ENCODE results near the gene RNU7-1.

The RNU7-1 gene

DNA sequence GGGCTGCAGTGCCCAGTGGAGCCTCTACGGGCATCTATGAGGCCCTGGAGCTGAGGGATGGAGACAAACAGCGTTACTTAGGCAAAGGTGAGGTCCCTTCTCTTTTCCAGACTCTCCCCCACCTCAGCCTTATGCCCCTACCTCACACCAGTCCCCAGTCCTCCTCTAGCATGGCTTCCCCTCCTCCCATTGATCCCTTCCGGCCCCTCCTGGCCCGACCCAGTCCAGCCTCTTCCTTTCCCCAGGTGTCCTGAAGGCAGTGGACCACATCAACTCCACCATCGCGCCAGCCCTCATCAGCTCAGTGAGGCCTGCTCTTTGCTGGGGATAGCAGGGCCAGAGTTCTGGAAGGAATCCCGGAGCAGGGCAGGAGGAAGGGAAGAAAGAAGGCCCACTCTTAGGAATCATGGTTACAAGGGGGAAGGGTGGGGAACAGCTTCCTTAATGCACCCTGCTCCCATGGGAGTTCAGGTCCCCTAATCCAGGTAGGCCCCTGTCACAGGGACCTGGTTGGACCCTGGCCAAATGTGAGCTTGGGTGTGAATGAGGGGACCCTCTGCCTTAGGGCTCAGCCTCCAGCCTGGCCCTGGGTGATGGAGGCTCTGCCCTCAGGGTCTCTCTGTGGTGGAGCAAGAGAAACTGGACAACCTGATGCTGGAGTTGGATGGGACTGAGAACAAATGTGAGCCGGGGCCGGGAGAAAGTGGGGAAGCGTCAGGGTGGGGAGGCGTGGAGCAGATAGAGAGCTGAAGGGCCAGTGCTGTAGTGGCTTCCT is 27.0 kb upstream of the RNU7-1 start:
- no peak overlapping the region for H2BK5ac ChIP-seq (ENCODE audit: low read length)

DNA sequence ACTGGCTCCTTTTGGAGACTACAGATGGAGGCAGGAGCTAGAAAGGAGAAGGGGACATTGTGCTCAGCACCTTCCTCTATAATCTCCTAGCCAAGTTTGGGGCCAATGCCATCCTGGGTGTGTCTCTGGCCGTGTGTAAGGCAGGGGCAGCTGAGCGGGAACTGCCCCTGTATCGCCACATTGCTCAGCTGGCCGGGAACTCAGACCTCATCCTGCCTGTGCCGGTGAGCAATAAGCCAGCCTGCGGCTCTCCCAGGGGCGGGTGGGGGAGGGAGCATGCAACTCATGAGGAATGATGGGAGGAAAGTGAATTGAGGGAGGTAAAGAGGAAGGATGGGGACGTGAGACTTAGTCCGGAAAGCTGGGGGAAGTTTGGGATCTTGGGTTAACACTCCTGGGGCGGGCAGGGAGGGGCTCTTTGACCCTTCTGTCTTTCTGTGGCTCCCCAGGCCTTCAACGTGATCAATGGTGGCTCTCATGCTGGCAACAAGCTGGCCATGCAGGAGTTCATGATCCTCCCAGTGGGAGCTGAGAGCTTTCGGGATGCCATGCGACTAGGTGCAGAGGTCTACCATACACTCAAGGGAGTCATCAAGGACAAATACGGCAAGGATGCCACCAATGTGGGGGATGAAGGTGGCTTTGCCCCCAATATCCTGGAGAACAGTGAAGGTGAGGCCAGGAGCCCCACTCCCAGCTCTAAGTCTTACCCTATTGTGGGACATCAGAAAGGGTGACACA is 26.0 kb upstream of the RNU7-1 start:
- H2BK5ac ChIP-seq (ENCODE audit: low read length) = no peak overlapping the region
- H3K36me3 ChIP-seq (ENCODE audit: control insufficient read depth, insufficient read depth, low read length) = peaks cover 2% of the 10 kb centered on the region
- H2BK15ac ChIP-seq (replicated peaks; ENCODE audit: low read depth) = no peak overlapping the region
- H3K79me1 ChIP-seq (ENCODE audit: low read length) = peaks cover 3% of the 10 kb centered on the region
- H3K4me3 ChIP-seq (ENCODE audit: low read length) = no peak overlapping the region
- peak overlapping the region; percentile 9 for H3K56ac ChIP-seq (ENCODE audit: low read length)
- H4K5ac ChIP-seq (ENCODE audit: low read length) = no peak overlapping the region
- no peak overlapping the region for H2AK5ac ChIP-seq (ENCODE audit: low read length)
- no CpG with 5 or more reads among the region's 14 CpGs for WGBS (ENCODE audit: extremely low coverage, insufficient coverage, low lambda C conversion rate)
- no peaks in the 10 kb centered on the region for H3K27me3 ChIP-seq (ENCODE audit: insufficient read depth, low read length, poor library complexity)
- no peak overlapping the region for H3K9ac ChIP-seq (ENCODE audit: low read length)
- no peak overlapping the region for H3K18ac ChIP-seq (ENCODE audit: low read length)
- H3K4ac ChIP-seq (ENCODE audit: low read depth, low read length) = no peak overlapping the region
- no peak overlapping the region for H4K8ac ChIP-seq (ENCODE audit: low read depth, low read length)
- H3K4me1 ChIP-seq (ENCODE audit: control insufficient read depth, low read depth, low read length) = peaks cover 5% of the 10 kb centered on the region
- H3K23ac ChIP-seq (ENCODE audit: low read length) = no peak overlapping the region
- H2BK120ac ChIP-seq (ENCODE audit: low read depth, low read length) = no peak overlapping the region
- H3K79me2 ChIP-seq (ENCODE audit: control insufficient read depth, insufficient read depth, low read length) = no peaks in the 10 kb centered on the region
- no peak overlapping the region for H3K27ac ChIP-seq (ENCODE audit: low read depth, low read length)
- no peak overlapping the region for H3K4me2 ChIP-seq (ENCODE audit: low read length)
- DNase-seq = peak; percentile 72

More for the DNA sequence above, 27.0 kb upstream of the RNU7-1 start:
- no CpG with 5 or more reads among the region's 11 CpGs for WGBS (ENCODE audit: extremely low coverage, insufficient coverage, low lambda C conversion rate)
- H3K27me3 ChIP-seq (ENCODE audit: insufficient read depth, low read length, poor library complexity) = no peaks in the 10 kb centered on the region
- H3K27ac ChIP-seq (ENCODE audit: low read depth, low read length) = no peak overlapping the region
- no peaks in the 10 kb centered on the region for H3K79me2 ChIP-seq (ENCODE audit: control insufficient read depth, insufficient read depth, low read length)
- H4K8ac ChIP-seq (ENCODE audit: low read depth, low read length) = no peak overlapping the region
- no peak overlapping the region for H2AK5ac ChIP-seq (ENCODE audit: low read length)
- peaks cover 3% of the 10 kb centered on the region for H3K79me1 ChIP-seq (ENCODE audit: low read length)
- no peak overlapping the region for H4K5ac ChIP-seq (ENCODE audit: low read length)
- H3K36me3 ChIP-seq (ENCODE audit: control insufficient read depth, insufficient read depth, low read length) = peaks cover 2% of the 10 kb centered on the region
- H2BK15ac ChIP-seq (replicated peaks; ENCODE audit: low read depth) = no peak overlapping the region
- no peak overlapping the region for H3K4me2 ChIP-seq (ENCODE audit: low read length)
- peak overlapping the region; percentile 80 for H3K56ac ChIP-seq (ENCODE audit: low read length)
- DNase-seq = no peak
- no peak overlapping the region for H2BK120ac ChIP-seq (ENCODE audit: low read depth, low read length)
- no peak overlapping the region for H3K23ac ChIP-seq (ENCODE audit: low read length)
- H3K9ac ChIP-seq (ENCODE audit: low read length) = peak overlapping the region; percentile 17
- peaks cover 5% of the 10 kb centered on the region for H3K4me1 ChIP-seq (ENCODE audit: control insufficient read depth, low read depth, low read length)
- H3K4me3 ChIP-seq (ENCODE audit: low read length) = no peak overlapping the region
- no peak overlapping the region for H3K18ac ChIP-seq (ENCODE audit: low read length)
- no peak overlapping the region for H3K4ac ChIP-seq (ENCODE audit: low read depth, low read length)

DNA sequence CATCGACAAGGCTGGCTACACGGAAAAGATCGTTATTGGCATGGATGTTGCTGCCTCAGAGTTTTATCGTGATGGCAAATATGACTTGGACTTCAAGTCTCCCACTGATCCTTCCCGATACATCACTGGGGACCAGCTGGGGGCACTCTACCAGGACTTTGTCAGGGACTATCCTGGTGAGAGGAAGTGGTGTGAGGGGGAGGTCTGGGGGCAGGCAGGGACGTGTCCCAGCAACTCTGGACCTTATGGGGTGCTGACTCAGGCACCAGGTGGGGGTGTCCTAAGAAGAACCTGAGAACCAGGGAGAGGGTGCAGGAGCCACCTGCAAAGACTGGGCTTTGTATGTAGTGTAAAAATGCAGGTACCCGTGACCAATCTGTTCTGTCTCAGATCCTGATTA is 24.0 kb upstream of the RNU7-1 start:
- Histone ChIP-seq H3K79me1 (ENCODE audit: low read length) (peaks cover 3% of the 10 kb centered on the region), H3K79me2 (ENCODE audit: control insufficient read depth, insufficient read depth, low read length) (no peaks in the 10 kb centered on the region), H3K4me3 (ENCODE audit: low read length) (no peak overlapping the region), H3K9ac (ENCODE audit: low read length) (no peak overlapping the region), H3K27ac (ENCODE audit: low read depth, low read length) (no peak overlapping the region), H4K8ac (ENCODE audit: low read depth, low read length) (no peak overlapping the region), H2BK120ac (ENCODE audit: low read depth, low read length) (no peak overlapping the region), H3K4me1 (ENCODE audit: control insufficient read depth, low read depth, low read length) (peaks cover 6% of the 10 kb centered on the region), H3K23ac (ENCODE audit: low read length) (no peak overlapping the region), H3K18ac (ENCODE audit: low read length) (no peak overlapping the region), H3K4me2 (ENCODE audit: low read length) (no peak overlapping the region), H3K27me3 (ENCODE audit: insufficient read depth, low read length, poor library complexity) (no peaks in the 10 kb centered on the region), H2BK5ac (ENCODE audit: low read length) (no peak overlapping the region), H3K56ac (ENCODE audit: low read length) (no peak overlapping the region), H2AK5ac (ENCODE audit: low read length) (no peak overlapping the region), H3K36me3 (ENCODE audit: control insufficient read depth, insufficient read depth, low read length) (peaks cover 2% of the 10 kb centered on the region), H4K5ac (ENCODE audit: low read length) (no peak overlapping the region), H3K4ac (ENCODE audit: low read depth, low read length) (no peak overlapping the region), H2BK15ac (replicated peaks; ENCODE audit: low read depth) (no peak overlapping the region)
- no CpG with 5 or more reads among the region's 7 CpGs for WGBS (ENCODE audit: extremely low coverage, insufficient coverage, low lambda C conversion rate)
- DNase-seq = no peak

DNA sequence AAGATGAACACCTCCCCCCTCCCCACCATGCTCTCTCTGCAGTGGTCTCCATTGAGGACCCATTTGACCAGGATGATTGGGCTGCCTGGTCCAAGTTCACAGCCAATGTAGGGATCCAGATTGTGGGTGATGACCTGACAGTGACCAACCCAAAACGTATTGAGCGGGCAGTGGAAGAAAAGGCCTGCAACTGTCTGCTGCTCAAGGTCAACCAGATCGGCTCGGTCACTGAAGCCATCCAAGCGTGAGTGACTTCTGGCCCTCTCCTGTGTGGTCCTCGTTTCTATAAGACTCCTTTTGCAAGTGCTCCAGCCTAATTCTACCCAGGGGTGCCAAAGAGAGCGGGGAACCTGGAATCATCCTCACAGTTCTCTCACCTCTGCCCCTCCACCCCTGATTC is 22.1 kb upstream of the RNU7-1 start:
- no peak overlapping the region for H3K4me2 ChIP-seq (ENCODE audit: low read length)
- H3K27ac ChIP-seq (ENCODE audit: low read depth, low read length) = no peak overlapping the region
- H2AK5ac ChIP-seq (ENCODE audit: low read length) = no peak overlapping the region
- H3K4ac ChIP-seq (ENCODE audit: low read depth, low read length) = no peak overlapping the region
- no peak for DNase-seq
- H2BK15ac ChIP-seq (replicated peaks; ENCODE audit: low read depth) = no peak overlapping the region
- no CpG with 5 or more reads among the region's 7 CpGs for WGBS (ENCODE audit: extremely low coverage, insufficient coverage, low lambda C conversion rate)
- no peaks in the 10 kb centered on the region for H3K79me1 ChIP-seq (ENCODE audit: low read length)
- no peaks in the 10 kb centered on the region for H3K79me2 ChIP-seq (ENCODE audit: control insufficient read depth, insufficient read depth, low read length)
- no peak overlapping the region for H3K9ac ChIP-seq (ENCODE audit: low read length)
- H3K27me3 ChIP-seq (ENCODE audit: insufficient read depth, low read length, poor library complexity) = no peaks in the 10 kb centered on the region
- H3K56ac ChIP-seq (ENCODE audit: low read length) = no peak overlapping the region
- H3K23ac ChIP-seq (ENCODE audit: low read length) = no peak overlapping the region
- no peak overlapping the region for H2BK5ac ChIP-seq (ENCODE audit: low read length)
- H4K5ac ChIP-seq (ENCODE audit: low read length) = no peak overlapping the region
- peaks cover 11% of the 10 kb centered on the region for H3K4me1 ChIP-seq (ENCODE audit: control insufficient read depth, low read depth, low read length)
- no peak overlapping the region for H3K4me3 ChIP-seq (ENCODE audit: low read length)
- no peak overlapping the region for H2BK120ac ChIP-seq (ENCODE audit: low read depth, low read length)
- peaks cover 2% of the 10 kb centered on the region for H3K36me3 ChIP-seq (ENCODE audit: control insufficient read depth, insufficient read depth, low read length)
- no peak overlapping the region for H3K18ac ChIP-seq (ENCODE audit: low read length)
- H4K8ac ChIP-seq (ENCODE audit: low read depth, low read length) = no peak overlapping the region

DNA sequence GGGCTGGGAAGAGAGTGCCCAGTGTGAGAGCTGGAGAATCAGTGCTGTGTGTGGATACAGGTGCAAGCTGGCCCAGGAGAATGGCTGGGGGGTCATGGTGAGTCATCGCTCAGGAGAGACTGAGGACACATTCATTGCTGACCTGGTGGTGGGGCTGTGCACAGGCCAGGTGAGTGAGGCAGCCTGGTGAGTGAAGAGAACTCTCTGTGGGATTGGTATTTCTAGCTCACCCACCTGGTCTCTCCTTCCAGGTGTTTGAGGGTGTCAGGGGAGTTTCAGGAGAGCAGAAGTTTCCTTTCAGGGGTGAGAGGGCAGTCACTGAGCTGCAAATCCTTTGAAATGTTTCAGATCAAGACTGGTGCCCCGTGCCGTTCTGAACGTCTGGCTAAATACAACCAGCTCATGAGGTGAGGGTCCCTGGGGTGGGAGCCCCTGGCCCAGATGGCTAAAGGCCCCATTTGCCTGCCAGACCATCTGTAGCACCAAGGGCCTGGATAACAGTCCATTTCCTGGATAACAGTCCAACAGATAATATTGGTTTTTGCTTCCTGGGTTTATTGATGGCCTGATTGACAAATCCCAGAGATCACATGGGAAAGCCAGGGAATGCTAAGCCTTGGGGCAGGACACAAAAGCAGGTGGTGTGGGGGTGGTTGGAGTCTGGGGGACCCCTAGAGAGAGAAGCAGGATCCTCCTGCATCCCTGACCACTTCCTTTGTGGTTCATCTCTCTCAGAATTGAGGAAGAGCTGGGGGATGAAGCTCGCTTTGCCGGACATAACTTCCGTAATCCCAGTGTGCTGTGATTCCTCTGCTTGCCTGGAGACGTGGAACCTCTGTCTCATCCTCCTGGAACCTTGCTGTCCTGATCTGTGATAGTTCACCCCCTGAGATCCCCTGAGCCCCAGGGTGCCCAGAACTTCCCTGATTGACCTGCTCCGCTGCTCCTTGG is 21.3 kb upstream of the RNU7-1 start:
- Histone ChIP-seq H3K36me3 (ENCODE audit: control insufficient read depth, insufficient read depth, low read length) (peaks cover 2% of the 10 kb centered on the region), H2AK5ac (ENCODE audit: low read length) (no peak overlapping the region), H3K4ac (ENCODE audit: low read depth, low read length) (no peak overlapping the region), H3K79me2 (ENCODE audit: control insufficient read depth, insufficient read depth, low read length) (no peaks in the 10 kb centered on the region), H3K79me1 (ENCODE audit: low read length) (no peaks in the 10 kb centered on the region), H3K9ac (ENCODE audit: low read length) (no peak overlapping the region), H3K18ac (ENCODE audit: low read length) (no peak overlapping the region), H3K4me1 (ENCODE audit: control insufficient read depth, low read depth, low read length) (peaks cover 13% of the 10 kb centered on the region), H3K23ac (ENCODE audit: low read length) (no peak overlapping the region), H3K4me3 (ENCODE audit: low read length) (no peak overlapping the region), H2BK15ac (replicated peaks; ENCODE audit: low read depth) (no peak overlapping the region), H4K5ac (ENCODE audit: low read length) (no peak overlapping the region), H4K8ac (ENCODE audit: low read depth, low read length) (no peak overlapping the region), H3K4me2 (ENCODE audit: low read length) (no peak overlapping the region), H3K27me3 (ENCODE audit: insufficient read depth, low read length, poor library complexity) (no peaks in the 10 kb centered on the region), H2BK120ac (ENCODE audit: low read depth, low read length) (no peak overlapping the region), H3K27ac (ENCODE audit: low read depth, low read length) (no peak overlapping the region), H3K56ac (ENCODE audit: low read length) (peak overlapping the region; percentile 28), H2BK5ac (ENCODE audit: low read length) (no peak overlapping the region)
- no CpG with 5 or more reads among the region's 9 CpGs for WGBS (ENCODE audit: extremely low coverage, insufficient coverage, low lambda C conversion rate)
- DNase-seq = peak; percentile 28
